Cardiac muscle cell (in vitro differentiated cells and primary cell): ENCODE measurements around the gene BCS1L. TPM values are rescaled to one million over a fixed set of nuclear protein-coding genes. Genes with fewer than 3 reads are reported as not detected.

Experiments used
- DNase-seq, 2 donors: peaks; one replicate each; pipeline versions ENCODE4 v3.0.0 to v3.0.0-alpha.2; 2010 to 2017; ENCODE audit warnings: low read depth in 1 of 2, low spot score in 1 of 2
- H3K27ac ChIP-seq: fragments of 200-600 bp; sonication (generic); 2 replicates; pipeline ENCODE4 v1.5.1; 2016
- H3K27me3 ChIP-seq: fragments of 200-600 bp; sonication (generic); 2 replicates; pipeline ENCODE4 v1.6.0; 2016; ENCODE audit warnings: control low read depth
- H3K36me3 ChIP-seq: fragments of 200-600 bp; sonication (generic); 2 replicates; pipeline ENCODE4 v1.5.1; 2016; ENCODE audit warnings: control low read depth
- H3K4me1 ChIP-seq: fragments of 200-600 bp; sonication (generic); 2 replicates; pipeline ENCODE4 v1.8.1; 2017; ENCODE audit warnings: low read depth, mild to moderate bottlenecking, mixed run types
- H3K4me3 ChIP-seq: fragments of 200-600 bp; sonication (generic); 2 replicates; pipeline ENCODE4 v1.5.1; 2016; ENCODE audit warnings: mild to moderate bottlenecking
- H3K9me3 ChIP-seq: fragments of 200-600 bp; sonication (generic); 2 replicates; pipeline ENCODE4 v1.5.1; 2017; ENCODE audit warnings: low read depth, mild to moderate bottlenecking, control low read depth
- CTCF ChIP-seq: IDR thresholded peaks from 2 replicates; pipeline ENCODE4 v1.5.1; 2012; ENCODE audit warnings: low read depth, mild to moderate bottlenecking, low read length
- polyA plus RNA-seq: library from polyadenylated mRNA; unstranded; fragments of >200 nt; fragmentation: Nextera tagmentation; extraction: Ambion mirVana; gene quantifications from 2 replicates; pipeline ENCODE4 v1.2.1, GENCODE V29; 2016
- total RNA-seq: library from RNA; depleted of rRNA; stranded (reverse); fragments of >200 nt; gene quantifications from 2 replicates; pipeline ENCODE4 v1.2.3, GENCODE V29; 2016

The BCS1L gene
- total and polyA plus RNA-seq, 2 experiments from 2014 or later, result 28.6 to 67.0 TPM

- peaks cover 5% of the 10 kb centered on the region for H3K4me1 ChIP-seq
- no peak for TF ChIP-seq CTCF
- H3K27ac ChIP-seq, result no peak overlapping the region
- H3K4me3 ChIP-seq, result no peak overlapping the region
- no peaks in the 10 kb centered on the region for H3K36me3 ChIP-seq
- no peaks in the 10 kb centered on the region for H3K9me3 ChIP-seq
- DNase-seq, result no peak
- H3K27me3 ChIP-seq, result no peaks in the 10 kb centered on the region
Measured at GRCh38 chr2:218709908-218710307, 50.4 kb downstream of the BCS1L start.

- no peaks in the 10 kb centered on the region for H3K36me3 ChIP-seq
- no peak overlapping the region for H3K27ac ChIP-seq
- peak overlapping the region; percentile 88 for H3K4me3 ChIP-seq
- H3K27me3 ChIP-seq, result no peaks in the 10 kb centered on the region
- no peak for TF ChIP-seq CTCF
- no peaks in the 10 kb centered on the region for H3K9me3 ChIP-seq
- H3K4me1 ChIP-seq, result peaks cover 5% of the 10 kb centered on the region
- DNase-seq, result no peak
Measured at GRCh38 chr2:218710334-218710686, 50.8 kb downstream of the BCS1L start.

GRCh38 chr2:218710687-218711549 is 51.4 kb downstream of the BCS1L start, which contains the start of gene TTLL4:
Gene TTLL4, plus strand, starts transcription at chr2:218710835. Its CDS starts 26,842 bp downstream, at chr2:218737677.
- H3K4me3 ChIP-seq, result peak within 1 kb of the TSS; percentile 88
- H3K4me1 ChIP-seq, result peaks cover 5% of the 10 kb centered on the region
- no peaks in the 10 kb centered on the region for H3K9me3 ChIP-seq
- peak within 1 kb of the TSS; percentile 70 for H3K27ac ChIP-seq
- H3K27me3 ChIP-seq, result no peaks in the 10 kb centered on the region
- H3K36me3 ChIP-seq, result peaks cover 2% of the 10 kb centered on the region
- peak; percentile 98 to 99 for DNase-seq
- peak; percentile 79 for TF ChIP-seq CTCF

GRCh38 chr2:218711550-218711929 is 52.1 kb downstream of the BCS1L start:
- no peaks in the 10 kb centered on the region for H3K27me3 ChIP-seq
- peak overlapping the region; percentile 70 for H3K27ac ChIP-seq
- peaks cover 6% of the 10 kb centered on the region for H3K36me3 ChIP-seq
- peaks cover 5% of the 10 kb centered on the region for H3K4me1 ChIP-seq
- no peaks in the 10 kb centered on the region for H3K9me3 ChIP-seq
- no peak for TF ChIP-seq CTCF
- peak overlapping the region; percentile 88 for H3K4me3 ChIP-seq
- peak in 1 of 2 donors; percentile 35 for DNase-seq

Other genes with a start within 250 kb of the BCS1L start
- 0.63 and 1.1 TPM in 2 replicates for gene VIL1, start 240.6 kb upstream of the BCS1L start, total RNA-seq
- gene VIL1, start 240.6 kb upstream of the BCS1L start, polyA plus RNA-seq, result 0.52 and 0.65 TPM in 2 replicates
- gene USP37, start 91.3 kb upstream of the BCS1L start, total RNA-seq, result 14.3 and 16.5 TPM in 2 replicates
- 4.2 and 5.8 TPM in 2 replicates for gene USP37, start 91.3 kb upstream of the BCS1L start, polyA plus RNA-seq
- gene CNOT9, start 90.8 kb upstream of the BCS1L start, total RNA-seq, result 28.9 and 32.0 TPM in 2 replicates
- 16.6 and 26.9 TPM in 2 replicates for gene CNOT9, start 90.8 kb upstream of the BCS1L start, polyA plus RNA-seq
- 1.2 and 1.6 TPM in 2 replicates for gene PLCD4, start 51.8 kb upstream of the BCS1L start, total RNA-seq
- 1.7 and 3.3 TPM in 2 replicates for gene PLCD4, start 51.8 kb upstream of the BCS1L start, polyA plus RNA-seq
- 14.8 and 29.4 TPM in 2 replicates for gene ZNF142, start 60 bp upstream of the BCS1L start, total RNA-seq
- 7.6 and 13.3 TPM in 2 replicates for gene ZNF142, start 60 bp upstream of the BCS1L start, polyA plus RNA-seq
- gene RNF25, start 12.3 kb downstream of the BCS1L start, total RNA-seq, result 31.3 and 31.4 TPM in 2 replicates
- 41.1 and 46.9 TPM in 2 replicates for gene RNF25, start 12.3 kb downstream of the BCS1L start, polyA plus RNA-seq
- gene STK36, start 12.4 kb downstream of the BCS1L start, total RNA-seq, result 35.7 and 56.2 TPM in 2 replicates
- 53.6 and 63.5 TPM in 2 replicates for gene STK36, start 12.4 kb downstream of the BCS1L start, polyA plus RNA-seq
- gene TTLL4, start 51.2 kb downstream of the BCS1L start, total RNA-seq, result 21.0 and 36.0 TPM in 2 replicates
- gene TTLL4, start 51.2 kb downstream of the BCS1L start, polyA plus RNA-seq, result 27.9 and 37.0 TPM in 2 replicates
- gene CYP27A1, start 122.5 kb downstream of the BCS1L start, total RNA-seq, result 63.1 and 106 TPM in 2 replicates
- gene CYP27A1, start 122.5 kb downstream of the BCS1L start, polyA plus RNA-seq, result 70.6 and 125 TPM in 2 replicates
- not detected in 2 replicates for gene PRKAG3, start 172.1 kb downstream of the BCS1L start, total RNA-seq
- 0.12 and 0.17 TPM in 2 replicates for gene PRKAG3, start 172.1 kb downstream of the BCS1L start, polyA plus RNA-seq
- gene WNT6, start 200.1 kb downstream of the BCS1L start, total RNA-seq, result not detected in 2 replicates
- 0.49 TPM in 1 of 2 replicates, not detected in the other for gene WNT6, start 200.1 kb downstream of the BCS1L start, polyA plus RNA-seq
- gene WNT10A, start 221.2 kb downstream of the BCS1L start, total RNA-seq, result not detected in 2 replicates
- gene WNT10A, start 221.2 kb downstream of the BCS1L start, polyA plus RNA-seq, result not detected in 2 replicates